Esophagus squamous epithelium (tissue), 4 donors: ENCODE results near the gene NME3.

Source experiments
- POLR2A ChIP-seq, 4 donors: fragments of 450-650 bp; IDR thresholded peaks; one replicate each; pipeline ENCODE4 v1.6.1; 2017; ENCODE audit warnings: antibody characterized with exemption in 4 of 4, mild to moderate bottlenecking in 4 of 4, moderate library complexity in 3 of 4
- TF ChIP-seq, protein P1 (sequence below), 6 experiments: fragments of 450-650 bp in 4 of 6; fragments of 200-600 bp in 2 of 6; sonication (generic) in 2 of 6; IDR thresholded peaks; one replicate each; pipeline ENCODE4 v1.5.1; 2016 to 2019; ENCODE audit warnings: antibody characterized with exemption in 6 of 6, mild to moderate bottlenecking in 4 of 6, moderate library complexity in 4 of 6

DNA sequence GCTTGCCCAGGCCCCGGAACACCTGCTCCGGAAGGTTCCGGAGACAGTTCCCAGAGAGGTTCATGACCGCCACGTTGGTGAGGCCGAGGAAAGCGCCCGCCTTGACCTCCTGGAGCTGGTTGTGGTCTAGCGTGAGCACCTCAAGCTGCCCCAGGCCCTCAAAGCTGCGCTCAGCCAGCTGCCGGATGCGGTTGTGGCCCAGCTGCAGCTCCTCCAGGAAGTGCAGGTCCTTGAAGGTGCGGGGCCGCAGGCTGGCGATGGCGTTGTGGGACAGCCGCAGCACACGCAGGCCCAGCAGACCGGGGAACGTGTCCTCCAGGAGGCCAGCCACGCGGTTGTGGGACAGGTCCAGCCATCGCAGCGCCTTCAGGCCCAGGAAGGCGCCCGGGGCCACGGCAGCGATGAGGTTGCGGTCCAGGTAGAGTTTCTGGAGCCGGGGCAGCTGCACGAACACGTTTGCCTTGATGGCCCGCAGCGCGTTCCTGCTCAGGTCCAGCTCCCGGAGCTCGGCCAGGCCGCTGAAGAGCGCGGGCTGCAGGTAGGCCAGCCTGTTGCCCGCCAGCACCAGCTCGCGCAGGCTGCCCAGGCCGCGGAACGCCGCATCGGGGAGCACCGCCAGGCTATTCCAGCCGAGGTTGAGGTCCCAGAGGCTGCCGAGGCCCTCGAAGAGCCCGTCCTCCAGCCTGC, 20.1 kb upstream of the NME3 start:
- no peak for TF ChIP-seq POLR2A (IDR thresholded peaks at IDR 0.05)
- TF ChIP-seq, protein P1, sequence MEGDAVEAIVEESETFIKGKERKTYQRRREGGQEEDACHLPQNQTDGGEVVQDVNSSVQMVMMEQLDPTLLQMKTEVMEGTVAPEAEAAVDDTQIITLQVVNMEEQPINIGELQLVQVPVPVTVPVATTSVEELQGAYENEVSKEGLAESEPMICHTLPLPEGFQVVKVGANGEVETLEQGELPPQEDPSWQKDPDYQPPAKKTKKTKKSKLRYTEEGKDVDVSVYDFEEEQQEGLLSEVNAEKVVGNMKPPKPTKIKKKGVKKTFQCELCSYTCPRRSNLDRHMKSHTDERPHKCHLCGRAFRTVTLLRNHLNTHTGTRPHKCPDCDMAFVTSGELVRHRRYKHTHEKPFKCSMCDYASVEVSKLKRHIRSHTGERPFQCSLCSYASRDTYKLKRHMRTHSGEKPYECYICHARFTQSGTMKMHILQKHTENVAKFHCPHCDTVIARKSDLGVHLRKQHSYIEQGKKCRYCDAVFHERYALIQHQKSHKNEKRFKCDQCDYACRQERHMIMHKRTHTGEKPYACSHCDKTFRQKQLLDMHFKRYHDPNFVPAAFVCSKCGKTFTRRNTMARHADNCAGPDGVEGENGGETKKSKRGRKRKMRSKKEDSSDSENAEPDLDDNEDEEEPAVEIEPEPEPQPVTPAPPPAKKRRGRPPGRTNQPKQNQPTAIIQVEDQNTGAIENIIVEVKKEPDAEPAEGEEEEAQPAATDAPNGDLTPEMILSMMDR (IDR thresholded peaks at IDR 0.05) = no peak
